WTC11 (cell line): ENCODE measurements around the gene RIMBP2.

ENCODE experiments used
- FOXK1 ChIP-seq: sonication (generic); formaldehyde crosslinking; IDR thresholded peaks from 2 replicates; pipeline ENCODE4 v1.8.0; 2022; ENCODE audit warnings: mild to moderate bottlenecking, moderate library complexity, missing genetic modification reagents
- NR2C2 ChIP-seq: sonication (generic); formaldehyde crosslinking; IDR thresholded peaks from 2 replicates; pipeline ENCODE4 v1.8.0; 2022; ENCODE audit warnings: mild to moderate bottlenecking, missing genetic modification reagents
- TEAD1 ChIP-seq: sonication (generic); formaldehyde crosslinking; IDR thresholded peaks from 2 replicates; pipeline ENCODE4 v1.8.0; 2022; ENCODE audit warnings: mild to moderate bottlenecking, missing genetic modification reagents
- TF ChIP-seq, protein P1 (sequence below): fragments of 200-600 bp; IDR thresholded peaks from 2 replicates; pipeline ENCODE4 v1.8.0; 2022; ENCODE audit warnings: antibody characterized with exemption
- TF ChIP-seq, protein P2 (sequence below): sonication (generic); formaldehyde crosslinking; IDR thresholded peaks from 2 replicates; pipeline ENCODE4 v1.8.0; 2022; ENCODE audit warnings: mild to moderate bottlenecking, missing genetic modification reagents

DNA sequence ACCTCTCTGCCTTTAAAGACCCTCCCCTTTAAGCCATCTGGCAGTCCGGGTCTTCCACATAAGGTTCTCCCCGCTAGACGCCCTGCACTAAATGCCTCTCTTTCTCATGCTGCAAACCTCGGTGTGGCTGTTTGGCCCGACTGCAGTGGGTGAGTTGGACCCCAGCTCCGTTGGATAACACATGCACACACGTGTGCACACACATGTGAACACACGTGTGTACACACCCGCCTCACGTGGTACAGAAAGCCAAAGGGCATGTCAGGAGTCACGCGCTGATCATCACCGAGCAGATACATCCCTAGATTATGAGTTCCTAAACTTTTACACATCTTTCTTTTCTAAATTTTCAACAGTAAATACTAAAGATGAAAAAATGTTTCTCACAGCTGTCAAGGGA is 68.3 kb downstream of the RIMBP2 start:
- TF ChIP-seq, protein P1, sequence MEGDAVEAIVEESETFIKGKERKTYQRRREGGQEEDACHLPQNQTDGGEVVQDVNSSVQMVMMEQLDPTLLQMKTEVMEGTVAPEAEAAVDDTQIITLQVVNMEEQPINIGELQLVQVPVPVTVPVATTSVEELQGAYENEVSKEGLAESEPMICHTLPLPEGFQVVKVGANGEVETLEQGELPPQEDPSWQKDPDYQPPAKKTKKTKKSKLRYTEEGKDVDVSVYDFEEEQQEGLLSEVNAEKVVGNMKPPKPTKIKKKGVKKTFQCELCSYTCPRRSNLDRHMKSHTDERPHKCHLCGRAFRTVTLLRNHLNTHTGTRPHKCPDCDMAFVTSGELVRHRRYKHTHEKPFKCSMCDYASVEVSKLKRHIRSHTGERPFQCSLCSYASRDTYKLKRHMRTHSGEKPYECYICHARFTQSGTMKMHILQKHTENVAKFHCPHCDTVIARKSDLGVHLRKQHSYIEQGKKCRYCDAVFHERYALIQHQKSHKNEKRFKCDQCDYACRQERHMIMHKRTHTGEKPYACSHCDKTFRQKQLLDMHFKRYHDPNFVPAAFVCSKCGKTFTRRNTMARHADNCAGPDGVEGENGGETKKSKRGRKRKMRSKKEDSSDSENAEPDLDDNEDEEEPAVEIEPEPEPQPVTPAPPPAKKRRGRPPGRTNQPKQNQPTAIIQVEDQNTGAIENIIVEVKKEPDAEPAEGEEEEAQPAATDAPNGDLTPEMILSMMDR = no peak
- TF ChIP-seq NR2C2 (CRISPR knock-in tag) (no peak), FOXK1 (no peak), TEAD1 (CRISPR knock-in tag) (no peak)
- TF ChIP-seq, protein P2, sequence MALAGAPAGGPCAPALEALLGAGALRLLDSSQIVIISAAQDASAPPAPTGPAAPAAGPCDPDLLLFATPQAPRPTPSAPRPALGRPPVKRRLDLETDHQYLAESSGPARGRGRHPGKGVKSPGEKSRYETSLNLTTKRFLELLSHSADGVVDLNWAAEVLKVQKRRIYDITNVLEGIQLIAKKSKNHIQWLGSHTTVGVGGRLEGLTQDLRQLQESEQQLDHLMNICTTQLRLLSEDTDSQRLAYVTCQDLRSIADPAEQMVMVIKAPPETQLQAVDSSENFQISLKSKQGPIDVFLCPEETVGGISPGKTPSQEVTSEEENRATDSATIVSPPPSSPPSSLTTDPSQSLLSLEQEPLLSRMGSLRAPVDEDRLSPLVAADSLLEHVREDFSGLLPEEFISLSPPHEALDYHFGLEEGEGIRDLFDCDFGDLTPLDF (CRISPR knock-in tag) = no peak
